ENCODE measurements around the gene CYP46A1.

The CYP46A1 gene

GRCh38 chr14:99732436-99733210 lies 48.5 kb downstream of the CYP46A1 start:
- DNase-seq, result no peak

- no peak for DNase-seq
These were observed 49.1 kb downstream of the CYP46A1 start for GRCh38 chr14:99733211-99733539.

- no peak for DNase-seq
These were observed 49.7 kb downstream of the CYP46A1 start for GRCh38 chr14:99733540-99734405.

GRCh38 chr14:99734406-99735051 lies 50.4 kb downstream of the CYP46A1 start:
- no peak for DNase-seq

GRCh38 chr14:99735189-99736135 lies 51.4 kb downstream of the CYP46A1 start:
- DNase-seq, result no peak

- no peak for DNase-seq
These were observed 52.7 kb downstream of the CYP46A1 start for GRCh38 chr14:99736603-99737371.

- DNase-seq, result no peak
These were observed 53.4 kb downstream of the CYP46A1 start for GRCh38 chr14:99737451-99737951.

GRCh38 chr14:99737956-99738667 lies 54.0 kb downstream of the CYP46A1 start:
- DNase-seq, result no peak

GRCh38 chr14:99740411-99740810 lies 56.3 kb downstream of the CYP46A1 start:
- DNase-seq, result no peak

GRCh38 chr14:99741227-99741976 lies 57.3 kb downstream of the CYP46A1 start:
- no peak for DNase-seq

- DNase-seq, result no peak
These were observed 58.0 kb downstream of the CYP46A1 start for GRCh38 chr14:99742074-99742473.

GRCh38 chr14:99742509-99743487 lies 58.7 kb downstream of the CYP46A1 start:
- no peak for DNase-seq

GRCh38 chr14:99744199-99744872 lies 60.2 kb downstream of the CYP46A1 start:
- no peak for DNase-seq

GRCh38 chr14:99744873-99745224 lies 60.8 kb downstream of the CYP46A1 start:
- DNase-seq, result no peak

GRCh38 chr14:99745307-99745951 lies 61.3 kb downstream of the CYP46A1 start:
- no peak for DNase-seq

- DNase-seq, result no peak
These were observed 63.1 kb downstream of the CYP46A1 start for GRCh38 chr14:99747167-99747566.

GRCh38 chr14:99747582-99748330 lies 63.7 kb downstream of the CYP46A1 start:
- no peak for DNase-seq
